Measurements from ENCODE around the gene ZNF462.

- TF ChIP-seq CTCF (conservative IDR thresholded peaks at IDR 0.05; ENCODE audit: low read depth, low read length) (no peak), NFE2L2 (IDR thresholded peaks at IDR 0.05; ENCODE audit: low read depth, low read length) (no peak), POLR2A (IDR thresholded peaks at IDR 0.05; ENCODE audit: low read depth, low read length) (no peak), FOS (IDR thresholded peaks at IDR 0.05; ENCODE audit: low read depth, low read length) (no peak), USF2 (IDR thresholded peaks at IDR 0.05; ENCODE audit: low read depth, low read length) (no peak), RAD21 (IDR thresholded peaks at IDR 0.05; ENCODE audit: low read length) (no peak), BHLHE40 (IDR thresholded peaks at IDR 0.05; ENCODE audit: low read depth, low read length) (no peak), MXI1 (IDR thresholded peaks at IDR 0.05; ENCODE audit: borderline replicate concordance, low read depth, low read length) (no peak), CEBPB (IDR thresholded peaks at IDR 0.05; ENCODE audit: low read depth, low read length) (no peak), CHD1 (IDR thresholded peaks at IDR 0.05; ENCODE audit: low read depth, low read length) (no peak), ELK1 (IDR thresholded peaks at IDR 0.05; ENCODE audit: borderline replicate concordance, low read depth, low read length) (no peak), RFX5 (IDR thresholded peaks at IDR 0.05; ENCODE audit: low read depth, low read length) (no peak), RCOR1 (IDR thresholded peaks at IDR 0.05; ENCODE audit: insufficient replicate concordance, low read length) (no peak), MAZ (IDR thresholded peaks at IDR 0.05; ENCODE audit: borderline replicate concordance, low read depth, low read length) (no peak)
Measured at GRCh38 chr9:106897236-106897635, 34.3 kb downstream of the ZNF462 start.
